Left hindlimb (tissue), 1 donor: ENCODE data around the gene TMBIM1.
"Not testable (repeated sequence)": the region's sequence is repeated elsewhere in the genome, so short reads cannot be mapped to it uniquely, and the experiment has no call there.

Experiments
- DNase-seq: peaks from one replicate; pipeline ENCODE4 v3.0.0-alpha.2; 2018

The TMBIM1 gene

GRCh38 chr2:218290316-218291261 is 1.7 kb downstream of the TMBIM1 start:
- DNase-seq = peak; percentile 29

- DNase-seq = peak; percentile 17
Observed at GRCh38 chr2:218289639-218290315, 2.5 kb downstream of the TMBIM1 start.

- DNase-seq = peak; percentile 94
Observed at GRCh38 chr2:218286570-218287459, 5.5 kb downstream of the TMBIM1 start.

GRCh38 chr2:218285604-218286003 is 6.7 kb downstream of the TMBIM1 start:
- DNase-seq = no peak

GRCh38 chr2:218284106-218284811 is 8.0 kb downstream of the TMBIM1 start:
- no peak for DNase-seq

GRCh38 chr2:218282173-218282991 is 9.9 kb downstream of the TMBIM1 start:
- no peak for DNase-seq

- DNase-seq = no peak
Observed at GRCh38 chr2:218281449-218281848, 10.9 kb downstream of the TMBIM1 start.

GRCh38 chr2:218280260-218280870 is 11.9 kb downstream of the TMBIM1 start:
- no peak for DNase-seq

- peak; percentile 4 for DNase-seq
Observed at GRCh38 chr2:218278531-218279360, 13.6 kb downstream of the TMBIM1 start.

- peak; percentile 17 for DNase-seq
Observed at GRCh38 chr2:218277921-218278320, 14.4 kb downstream of the TMBIM1 start.

GRCh38 chr2:218276986-218277755 is 15.1 kb downstream of the TMBIM1 start:
- no peak for DNase-seq

- DNase-seq = no peak
Observed at GRCh38 chr2:218275371-218276072, 16.8 kb downstream of the TMBIM1 start.

GRCh38 chr2:218274586-218274985 is 17.7 kb downstream of the TMBIM1 start:
- no peak for DNase-seq

GRCh38 chr2:218273908-218274249 is 18.4 kb downstream of the TMBIM1 start:
- DNase-seq = no peak

GRCh38 chr2:218273214-218273907 is 18.9 kb downstream of the TMBIM1 start:
- not testable (repeated sequence) for DNase-seq

GRCh38 chr2:218272531-218273212 is 19.6 kb downstream of the TMBIM1 start:
- peak; percentile 85 for DNase-seq

GRCh38 chr2:218271865-218272530 is 20.3 kb downstream of the TMBIM1 start:
- no peak for DNase-seq
